GM12892 (cell line): ENCODE data around the gene SYNPR.

ENCODE experiments used
- POLR2A ChIP-seq: IDR thresholded peaks from 2 replicates; pipeline ENCODE4 v1.6.1; 2011; ENCODE audit warnings: low read depth, low read length, control low read depth
- TAF1 ChIP-seq: IDR thresholded peaks from 2 replicates; pipeline ENCODE4 v1.6.1; 2011; ENCODE audit warnings: low read depth, mild to moderate bottlenecking, control low read depth, low read length, borderline replicate concordance

GRCh38 chr3:63514678-63515077 is 236.6 kb downstream of the SYNPR start:
- TF ChIP-seq TAF1 (no peak), POLR2A (no peak)
